Raji (cell line): ENCODE measurements around the gene TPGS2.
A peak's percentile ranks its signal among the peaks of the same experiment; 100 is the strongest.

Experiments
- POLR2A ChIP-seq: IDR thresholded peaks from 2 replicates; pipeline ENCODE4 v1.6.1; 2011; ENCODE audit warnings: low read depth, low read length, control low read depth; ENCODE audit not compliant: insufficient read depth

Gene TPGS2, protein sequence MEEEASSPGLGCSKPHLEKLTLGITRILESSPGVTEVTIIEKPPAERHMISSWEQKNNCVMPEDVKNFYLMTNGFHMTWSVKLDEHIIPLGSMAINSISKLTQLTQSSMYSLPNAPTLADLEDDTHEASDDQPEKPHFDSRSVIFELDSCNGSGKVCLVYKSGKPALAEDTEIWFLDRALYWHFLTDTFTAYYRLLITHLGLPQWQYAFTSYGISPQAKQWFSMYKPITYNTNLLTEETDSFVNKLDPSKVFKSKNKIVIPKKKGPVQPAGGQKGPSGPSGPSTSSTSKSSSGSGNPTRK

DNA sequence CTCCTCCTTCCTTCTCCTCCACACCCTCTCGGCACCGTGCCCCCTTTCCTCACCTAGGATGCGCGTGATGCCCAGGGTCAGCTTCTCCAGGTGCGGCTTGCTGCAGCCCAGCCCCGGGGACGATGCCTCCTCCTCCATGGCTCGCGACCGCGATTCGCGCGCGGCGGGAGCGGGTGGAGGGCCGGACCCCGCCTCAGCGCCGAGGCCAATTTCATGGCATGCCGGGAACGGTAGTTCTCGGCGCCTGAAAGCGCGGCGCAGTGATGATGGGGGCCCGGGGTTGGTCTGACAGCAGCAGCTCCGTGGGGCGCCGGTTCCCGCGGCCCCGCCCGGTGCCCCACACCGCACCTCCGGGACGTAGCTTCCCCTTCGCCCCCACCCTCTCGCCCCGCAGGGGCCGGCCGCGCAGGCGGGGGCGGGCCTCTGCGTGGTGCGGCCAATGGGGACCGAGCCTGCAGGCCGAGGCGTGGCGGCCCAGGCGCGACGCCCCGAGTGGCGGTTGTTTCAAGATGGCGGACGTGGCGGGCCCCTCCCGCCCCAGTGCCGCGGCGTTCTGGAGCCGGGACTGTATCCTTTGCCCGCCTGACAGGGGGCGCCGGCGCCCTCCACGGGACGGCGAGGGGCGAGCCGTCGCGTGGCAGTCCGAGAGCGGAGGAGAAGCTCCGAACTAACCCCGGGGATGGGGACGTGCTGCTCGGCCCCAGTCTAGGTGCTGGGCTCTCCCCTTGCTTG lies at the start of gene TPGS2, which contains the start of gene KIAA1328:
Gene TPGS2 (minus strand): TSS at position 373 of the 732 bp plus-strand sequence. CDS start 235 bp downstream, at position 138.
Gene KIAA1328 (plus strand): TSS at position 498 of the 732 bp plus-strand sequence. CDS start 12 bp downstream, at position 510.
- peak; percentile 65 for TF ChIP-seq POLR2A

DNA sequence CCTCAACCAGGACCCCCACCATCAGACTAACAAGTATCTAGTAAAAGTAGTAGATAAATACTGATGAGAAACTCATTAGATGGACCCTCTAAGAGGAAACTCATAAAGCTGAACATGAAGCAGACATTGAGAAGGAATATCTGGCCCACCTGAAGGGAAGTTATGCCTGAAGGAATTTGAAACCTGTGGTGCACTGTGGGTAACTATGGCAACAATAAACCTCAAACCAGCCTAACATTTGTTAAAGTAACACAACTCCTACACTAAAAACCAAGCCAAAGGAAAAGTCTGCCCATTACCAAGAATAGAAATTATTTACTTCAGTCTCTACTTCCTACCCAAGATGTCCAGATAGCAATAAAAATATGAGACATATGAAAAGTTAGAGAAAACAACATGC lies 43.5 kb upstream of the TPGS2 start:
- TF ChIP-seq POLR2A, result no peak

DNA sequence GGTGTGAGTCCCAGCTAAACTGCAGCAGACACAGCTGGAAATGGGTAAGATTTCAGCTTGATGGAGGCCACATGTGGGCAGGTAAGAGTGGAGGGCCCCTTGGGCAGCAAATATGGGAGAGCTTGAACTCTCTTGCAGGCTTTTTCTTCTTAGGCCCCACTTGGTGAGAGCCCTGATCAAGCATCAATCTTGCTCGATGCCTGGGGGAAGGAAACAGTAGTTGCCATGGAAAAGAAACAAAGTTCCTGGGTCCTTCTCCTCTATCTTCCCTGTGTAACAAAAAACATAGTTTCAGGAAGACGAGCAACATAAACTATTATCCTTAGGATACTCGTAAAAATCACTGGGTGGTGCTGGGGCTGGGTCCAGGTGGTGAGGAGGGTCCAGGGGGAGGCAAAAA lies 43.0 kb upstream of the TPGS2 start:
- no peak for TF ChIP-seq POLR2A

DNA sequence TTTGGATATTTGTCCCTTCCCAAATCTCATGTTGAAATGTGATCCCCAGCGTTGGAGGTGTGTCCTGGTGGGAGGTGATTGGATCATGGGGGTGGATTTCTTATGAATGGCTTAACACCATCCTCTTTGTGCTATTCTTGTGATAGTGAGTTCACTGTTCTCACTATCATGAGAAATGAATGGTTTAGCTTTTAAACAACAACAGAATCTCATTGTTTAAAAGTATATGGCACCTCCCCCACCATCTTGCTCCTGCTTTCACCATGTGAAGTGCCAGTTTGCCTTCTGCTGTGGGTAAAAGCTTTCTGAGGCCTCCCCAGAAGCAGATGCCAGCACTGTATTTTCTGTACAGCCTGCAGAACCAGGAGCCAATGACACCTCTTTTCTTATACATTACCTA lies 38.3 kb upstream of the TPGS2 start:
- TF ChIP-seq POLR2A, result no peak

DNA sequence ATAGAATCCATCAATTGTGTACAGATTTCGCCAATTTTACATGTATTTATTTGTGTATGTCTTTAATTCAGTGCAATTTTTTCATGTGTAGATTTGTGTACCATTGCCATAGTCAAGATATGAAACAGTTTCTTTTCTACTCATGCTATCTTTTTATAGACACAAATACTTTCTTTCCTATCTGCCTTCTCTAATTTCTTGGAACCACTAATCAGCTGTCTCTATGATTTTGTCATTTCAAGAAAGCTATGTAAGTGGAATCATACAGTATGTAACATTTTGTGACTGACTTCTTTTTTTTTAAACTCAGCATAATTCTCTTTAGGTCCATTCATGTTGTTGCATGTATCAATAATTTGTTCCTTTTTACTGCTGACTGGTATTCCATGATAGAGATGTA lies 33.4 kb upstream of the TPGS2 start:
- TF ChIP-seq POLR2A, result no peak

DNA sequence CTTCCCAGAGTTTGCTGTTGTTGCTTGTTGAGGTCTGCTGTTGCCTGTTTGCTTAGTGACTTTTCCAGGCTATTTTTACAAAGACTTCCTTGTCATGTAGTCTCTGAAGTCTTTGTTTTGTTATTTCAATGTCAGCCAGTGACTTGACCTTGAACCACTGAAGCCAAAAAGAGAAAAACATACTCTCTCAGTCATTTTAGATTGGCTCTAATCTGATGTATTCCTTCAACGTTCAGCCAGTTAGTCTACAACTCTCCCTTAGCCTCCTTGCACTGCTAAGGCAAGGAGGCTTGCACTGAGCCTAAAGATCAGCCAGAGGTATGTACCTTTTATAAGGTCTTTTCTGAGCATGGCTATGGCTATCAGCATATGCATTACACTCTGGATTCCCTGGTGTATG lies 28.0 kb upstream of the TPGS2 start:
- TF ChIP-seq POLR2A, result no peak

DNA sequence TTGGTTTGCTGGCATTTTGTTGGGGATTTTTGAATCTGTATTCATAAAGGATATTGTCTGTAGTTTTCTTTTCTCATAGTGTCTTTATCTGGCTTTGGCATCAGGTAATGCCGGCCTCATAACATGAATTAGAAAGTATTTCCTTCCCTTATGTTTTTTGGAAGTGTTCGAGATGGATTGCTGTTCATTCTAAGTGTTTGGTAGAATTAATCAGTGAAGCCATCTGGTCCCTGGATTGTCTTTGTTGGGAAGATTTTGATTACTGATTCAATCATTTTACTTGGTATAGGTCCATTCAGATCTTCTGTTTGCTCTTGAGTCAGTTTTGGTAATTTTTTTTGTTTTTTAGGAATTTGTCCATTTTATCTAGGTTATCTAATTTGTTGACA lies 22.4 kb upstream of the TPGS2 start:
- no peak for TF ChIP-seq POLR2A

DNA sequence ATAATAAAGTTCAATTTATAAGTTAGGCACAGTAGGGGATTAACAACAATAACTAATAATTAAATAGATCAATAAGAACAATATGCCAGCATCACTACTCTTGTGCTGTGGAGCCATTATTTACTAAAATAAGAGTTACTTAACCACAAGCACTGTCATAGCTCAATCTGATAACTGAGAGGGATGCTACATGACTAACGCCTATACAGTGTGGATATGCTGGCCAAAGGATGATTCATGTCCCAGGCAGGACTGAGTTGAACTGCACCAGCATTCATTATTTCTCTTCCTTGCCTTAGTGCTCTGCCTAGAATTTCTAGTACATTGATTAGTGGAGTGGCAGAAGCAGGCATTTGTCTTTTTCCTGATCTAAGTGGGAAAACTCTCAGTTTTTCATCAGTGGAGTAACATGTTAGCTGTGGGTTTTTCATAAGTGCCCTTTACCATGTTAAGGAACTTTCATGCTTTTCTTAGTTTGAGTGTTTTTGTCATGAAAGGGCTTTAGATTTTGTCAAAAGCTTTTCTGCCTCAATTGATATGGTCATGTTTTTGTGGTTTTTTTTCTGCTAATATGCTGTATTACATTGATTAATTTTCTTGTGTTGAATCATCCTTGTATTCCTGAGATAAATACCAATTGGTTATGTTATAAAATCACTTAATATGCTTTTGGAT lies 21.9 kb upstream of the TPGS2 start:
- TF ChIP-seq POLR2A, result no peak

DNA sequence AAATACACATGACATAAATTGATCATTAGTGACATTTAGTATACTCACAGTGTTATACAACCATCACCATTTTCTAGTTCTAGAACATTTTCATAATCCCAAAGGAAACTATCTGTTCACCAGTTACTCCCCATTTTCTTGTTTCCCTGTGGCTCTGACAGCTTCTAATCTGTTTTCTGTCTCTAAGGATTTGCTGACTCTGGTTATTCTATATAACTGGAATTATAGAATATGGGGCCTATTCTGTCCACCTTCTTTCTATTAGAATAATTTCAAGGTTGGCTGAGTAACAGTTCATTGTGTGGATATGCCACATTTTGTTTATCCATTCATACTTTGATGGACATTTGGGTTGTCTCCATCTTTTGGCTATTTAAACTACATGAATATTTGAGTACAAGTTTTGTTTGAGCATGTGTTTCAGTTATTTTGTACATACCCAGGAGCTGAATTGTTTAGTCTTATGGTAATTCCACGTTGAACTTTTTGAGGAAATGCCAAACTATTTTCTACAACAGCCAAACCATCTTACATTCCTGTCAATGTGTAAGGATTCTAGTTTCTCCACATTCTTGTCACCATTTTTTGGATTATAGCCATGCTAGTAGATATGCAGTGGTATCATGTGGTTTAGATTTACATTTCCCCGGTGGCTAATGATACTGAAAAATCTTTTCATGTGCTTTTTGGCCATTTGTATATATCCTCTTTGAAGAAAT lies 20.6 kb upstream of the TPGS2 start:
- TF ChIP-seq POLR2A, result no peak

DNA sequence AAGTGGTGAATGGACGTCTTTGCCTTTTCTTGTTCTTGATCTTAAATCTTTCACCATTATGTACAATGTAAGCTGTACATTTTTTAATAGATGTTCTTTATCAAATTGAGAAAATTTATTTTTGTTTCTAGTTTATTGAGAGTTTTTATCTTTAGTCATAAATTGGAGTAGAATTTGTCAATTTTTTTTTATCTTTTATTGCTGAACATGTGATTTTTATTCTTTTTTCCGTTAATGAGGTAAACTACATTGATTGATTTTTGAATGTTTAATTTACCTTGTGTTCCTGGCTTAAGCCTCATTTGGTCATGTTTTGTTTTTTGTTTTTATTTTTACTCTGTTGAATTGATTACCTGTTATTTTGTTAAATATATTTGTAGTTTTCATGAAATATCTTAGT lies 19.8 kb upstream of the TPGS2 start:
- TF ChIP-seq POLR2A, result no peak

DNA sequence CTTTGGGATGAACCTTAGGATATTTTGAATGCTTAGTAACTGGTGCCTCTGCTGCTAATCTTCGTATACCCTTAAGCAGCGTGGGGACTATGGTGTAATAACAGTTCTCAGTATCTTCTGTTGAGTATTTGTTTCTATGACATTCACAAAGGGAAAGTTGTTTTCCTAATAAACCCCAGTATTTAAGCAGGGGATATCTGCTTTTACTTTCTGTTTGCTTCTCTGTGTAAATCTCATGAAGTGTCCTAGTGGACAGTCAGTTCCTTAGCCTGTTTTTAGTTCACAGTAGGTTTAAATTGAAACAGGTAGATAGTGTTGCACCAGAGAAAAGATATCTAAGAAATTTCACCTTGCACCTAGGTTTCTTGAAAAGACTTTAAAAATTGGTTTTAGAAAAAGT lies 15.0 kb upstream of the TPGS2 start:
- TF ChIP-seq POLR2A, result no peak

DNA sequence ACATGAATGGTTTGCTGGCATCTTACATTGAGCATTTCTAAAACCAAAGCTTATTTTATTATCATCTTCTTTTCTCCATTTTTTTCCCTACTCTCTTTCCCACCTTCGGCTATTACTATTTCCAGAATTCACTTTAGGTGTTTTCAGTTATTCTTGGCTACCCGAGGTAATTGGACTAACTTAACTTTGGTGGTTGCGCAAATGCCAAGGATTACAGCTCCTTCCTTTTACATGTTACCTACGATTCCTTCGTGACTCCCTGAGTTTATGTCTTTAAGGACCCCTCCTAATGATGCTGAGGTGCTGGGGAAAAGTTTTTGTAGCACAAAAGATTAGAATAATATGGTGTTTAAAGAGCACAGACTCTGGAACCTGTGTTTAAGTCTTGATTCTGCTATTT lies 14.4 kb upstream of the TPGS2 start:
- TF ChIP-seq POLR2A, result no peak

DNA sequence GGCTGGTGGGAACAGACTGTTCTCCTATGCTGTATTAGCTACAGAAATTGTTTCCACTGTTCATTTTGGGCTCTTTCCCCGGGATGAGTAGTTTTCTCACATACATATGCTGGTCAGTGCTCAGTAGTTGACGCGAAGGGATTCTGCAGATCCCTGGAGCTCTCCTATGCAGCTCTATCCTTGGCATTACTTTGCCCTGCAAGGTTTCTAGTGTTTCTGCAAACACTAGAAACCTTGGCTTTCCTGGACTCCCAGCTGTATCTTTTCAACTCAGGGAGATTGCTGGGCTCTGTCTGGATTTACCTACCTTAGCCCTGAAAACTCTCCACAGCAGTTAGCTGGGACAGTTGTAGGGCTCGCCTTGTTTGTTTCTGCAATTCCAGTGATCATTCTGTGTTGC lies 11.0 kb upstream of the TPGS2 start:
- TF ChIP-seq POLR2A, result no peak

DNA sequence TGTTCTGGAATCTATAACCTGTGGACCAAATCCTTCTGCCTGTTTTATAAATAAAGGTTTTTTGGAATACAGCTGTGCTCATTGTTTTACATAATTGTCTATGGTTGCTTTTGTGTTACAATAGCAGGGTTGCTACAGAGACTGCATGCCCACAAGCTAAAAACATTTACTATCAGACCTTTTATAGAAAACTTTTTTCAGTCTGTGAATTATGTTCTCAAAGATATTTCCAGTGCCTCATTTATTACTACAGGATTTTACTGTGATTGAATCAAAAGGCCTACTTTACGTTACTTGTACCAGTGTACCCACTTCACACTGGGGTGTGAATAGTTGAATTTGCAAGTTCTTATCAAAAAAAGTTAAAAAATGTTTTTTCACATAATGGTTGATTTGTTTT lies 7.1 kb upstream of the TPGS2 start:
- no peak for TF ChIP-seq POLR2A

DNA sequence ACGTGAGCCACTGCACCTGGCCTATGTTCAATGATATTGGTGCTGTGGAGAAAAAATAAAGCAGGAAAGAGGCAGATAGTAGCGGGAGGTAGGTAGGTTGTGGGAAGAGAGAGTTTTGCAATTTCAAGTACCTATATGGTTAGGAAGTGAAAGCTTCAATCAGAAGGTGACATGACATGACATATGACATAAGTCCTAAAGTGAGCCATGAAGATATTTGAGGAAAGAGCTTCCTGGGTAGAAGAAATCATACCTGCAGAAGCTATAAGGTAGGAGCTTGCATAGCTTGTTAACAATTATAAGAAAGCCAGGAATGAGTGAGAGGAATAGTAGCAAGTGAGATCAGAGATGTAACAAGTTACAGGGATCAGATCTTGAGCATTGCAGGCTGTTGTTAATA lies 4.3 kb upstream of the TPGS2 start:
- no peak for TF ChIP-seq POLR2A
